SK-N-SH treated with all-trans-retinoic acid at 6 μM for 48 hours (cell line): Measurements from ENCODE around the gene SLC30A1.

Experiments
- ATAC-seq: fragments of 200-7000 bp; cut with Tn5 transposase; 3 replicates; pipeline ENCODE4 v1.9.1; 2020; ENCODE audit warnings: mild to moderate bottlenecking, moderate library complexity
- ARNTL ChIP-seq: fragments of 450-650 bp; formaldehyde crosslinking; IDR thresholded peaks from 2 replicates; pipeline ENCODE4 v1.5.0; 2020; ENCODE audit warnings: low read depth, mild to moderate bottlenecking, moderate library complexity, borderline replicate concordance
- BACH2 ChIP-seq: fragments of 250-450 bp; sonication (Bioruptor Pico); IDR thresholded peaks from 2 replicates; pipeline ENCODE4 v1.9.0; 2021; ENCODE audit warnings: mild to moderate bottlenecking, borderline replicate concordance
- CSDC2 ChIP-seq: fragments of 250-450 bp; sonication (Bioruptor Pico); IDR thresholded peaks from 2 replicates; pipeline ENCODE4 v1.5.0; 2020; ENCODE audit warnings: mild to moderate bottlenecking, moderate library complexity
- CSRNP3 ChIP-seq: fragments of 250-450 bp; sonication (Bioruptor Pico); IDR thresholded peaks from 2 replicates; pipeline ENCODE4 v1.5.1; 2021; ENCODE audit warnings: mild to moderate bottlenecking, moderate library complexity
- GLIS3 ChIP-seq: fragments of 250-450 bp; sonication (Bioruptor Pico); IDR thresholded peaks from 2 replicates; pipeline ENCODE4 v1.5.0; 2020; ENCODE audit warnings: mild to moderate bottlenecking, moderate library complexity
- ISL1 ChIP-seq: fragments of 250-450 bp; sonication (Bioruptor Pico); IDR thresholded peaks from 2 replicates; pipeline ENCODE4 v2.1.2; 2022; ENCODE audit warnings: mild to moderate bottlenecking, moderate library complexity
- OSR1 ChIP-seq: fragments of 250-450 bp; sonication (Bioruptor Pico); IDR thresholded peaks from 2 replicates; pipeline ENCODE4 v1.8.0; 2022; ENCODE audit warnings: moderate library complexity, mild to moderate bottlenecking, inconsistent platforms
- PATZ1 ChIP-seq: fragments of 250-450 bp; sonication (Bioruptor Pico); IDR thresholded peaks from 2 replicates; pipeline ENCODE4 v1.8.0; 2020; ENCODE audit warnings: mild to moderate bottlenecking, moderate library complexity, borderline replicate concordance
- POU6F1 ChIP-seq: fragments of 250-450 bp; sonication (Bioruptor Pico); IDR thresholded peaks from 2 replicates; pipeline ENCODE4 v1.8.0; 2021; ENCODE audit warnings: low read depth, mild to moderate bottlenecking, moderate library complexity, borderline replicate concordance
- PPARA ChIP-seq: fragments of 250-450 bp; sonication (Bioruptor Pico); IDR thresholded peaks from 2 replicates; pipeline ENCODE4 v1.5.0; 2020; ENCODE audit warnings: mild to moderate bottlenecking, borderline replicate concordance
- SNAI2 ChIP-seq: fragments of 250-450 bp; sonication (Bioruptor Pico); IDR thresholded peaks from 2 replicates; pipeline ENCODE4 v1.5.0; 2020; ENCODE audit warnings: mild to moderate bottlenecking, moderate library complexity
- TCF4 ChIP-seq: fragments of 250-450 bp; sonication (Bioruptor Pico); IDR thresholded peaks from 2 replicates; pipeline ENCODE4 v1.8.0; 2021; ENCODE audit warnings: mild to moderate bottlenecking, moderate library complexity, borderline replicate concordance
- TSHZ2 ChIP-seq: fragments of 250-450 bp; sonication (Bioruptor Pico); IDR thresholded peaks from 2 replicates; pipeline ENCODE4 v1.5.0; 2020; ENCODE audit warnings: mild to moderate bottlenecking, moderate library complexity
- ZC3H10 ChIP-seq: fragments of 250-450 bp; sonication (Bioruptor Pico); IDR thresholded peaks from 2 replicates; pipeline ENCODE4 v1.5.1; 2021; ENCODE audit warnings: mild to moderate bottlenecking, moderate library complexity
- ZFP3 ChIP-seq: fragments of 250-450 bp; sonication (Bioruptor Pico); IDR thresholded peaks from 2 replicates; pipeline ENCODE4 v1.5.0; 2020; ENCODE audit warnings: mild to moderate bottlenecking, moderate library complexity
- ZFP30 ChIP-seq: fragments of 450-650 bp; formaldehyde crosslinking; IDR thresholded peaks from 2 replicates; pipeline ENCODE4 v1.5.0; 2022; ENCODE audit warnings: mild to moderate bottlenecking, moderate library complexity
- ZNF565 ChIP-seq: fragments of 450-650 bp; formaldehyde crosslinking; conservative IDR thresholded peaks from 2 replicates; pipeline ENCODE4 v1.5.0; 2020; ENCODE audit warnings: low read depth, mild to moderate bottlenecking, moderate library complexity
- ZNF70 ChIP-seq: fragments of 450-650 bp; formaldehyde crosslinking; IDR thresholded peaks from 2 replicates; pipeline ENCODE4 v1.5.0; 2020; ENCODE audit warnings: mild to moderate bottlenecking, moderate library complexity
- ZNF8 ChIP-seq: fragments of 450-650 bp; formaldehyde crosslinking; IDR thresholded peaks from 2 replicates; pipeline ENCODE4 v1.5.0; 2020; ENCODE audit warnings: mild to moderate bottlenecking, moderate library complexity

The SLC30A1 gene

GRCh38 chr1:211599250-211599649 is 20.3 kb upstream of the SLC30A1 start:
- TF ChIP-seq BACH2 (CRISPR knock-in tag): no peak
- no peak for TF ChIP-seq CSDC2 (CRISPR knock-in tag)
- no peak for TF ChIP-seq PPARA (CRISPR knock-in tag)
- TF ChIP-seq PATZ1: no peak
- no peak for TF ChIP-seq ZC3H10 (CRISPR knock-in tag)
- no peak for TF ChIP-seq ZNF70
- no peak for TF ChIP-seq CSRNP3 (CRISPR knock-in tag)
- TF ChIP-seq OSR1 (CRISPR knock-in tag): no peak
- no peak for TF ChIP-seq TSHZ2 (CRISPR knock-in tag)
- no peak for TF ChIP-seq SNAI2
- TF ChIP-seq, all 23 proteins: peak for 0
- ATAC-seq: no peak

GRCh38 chr1:211598514-211598913 is 19.6 kb upstream of the SLC30A1 start:
- TF ChIP-seq ZFP30 (CRISPR knock-in tag): no peak
- TF ChIP-seq OSR1 (CRISPR knock-in tag): no peak
- TF ChIP-seq ZNF70: no peak
- TF ChIP-seq SNAI2: no peak
- no peak for TF ChIP-seq TCF4 (CRISPR knock-in tag)
- no peak for TF ChIP-seq ISL1 (CRISPR knock-in tag)
- TF ChIP-seq ZNF8: no peak
- no peak for TF ChIP-seq PATZ1
- TF ChIP-seq BACH2 (CRISPR knock-in tag): no peak
- TF ChIP-seq ARNTL: no peak
- no peak for TF ChIP-seq ZFP3
- no peak for TF ChIP-seq GLIS3
- no peak for TF ChIP-seq POU6F1
- no peak for ATAC-seq

- no peak for ATAC-seq
- TF ChIP-seq ZFP3: no peak
- TF ChIP-seq CSRNP3 (CRISPR knock-in tag): no peak
- no peak for TF ChIP-seq ZNF565 (CRISPR knock-in tag)
- no peak for TF ChIP-seq ZNF8
- no peak for TF ChIP-seq PATZ1
These were observed 17.6 kb upstream of the SLC30A1 start for GRCh38 chr1:211596418-211597181.
